ENCODE data around the gene OTULIN.

DNA sequence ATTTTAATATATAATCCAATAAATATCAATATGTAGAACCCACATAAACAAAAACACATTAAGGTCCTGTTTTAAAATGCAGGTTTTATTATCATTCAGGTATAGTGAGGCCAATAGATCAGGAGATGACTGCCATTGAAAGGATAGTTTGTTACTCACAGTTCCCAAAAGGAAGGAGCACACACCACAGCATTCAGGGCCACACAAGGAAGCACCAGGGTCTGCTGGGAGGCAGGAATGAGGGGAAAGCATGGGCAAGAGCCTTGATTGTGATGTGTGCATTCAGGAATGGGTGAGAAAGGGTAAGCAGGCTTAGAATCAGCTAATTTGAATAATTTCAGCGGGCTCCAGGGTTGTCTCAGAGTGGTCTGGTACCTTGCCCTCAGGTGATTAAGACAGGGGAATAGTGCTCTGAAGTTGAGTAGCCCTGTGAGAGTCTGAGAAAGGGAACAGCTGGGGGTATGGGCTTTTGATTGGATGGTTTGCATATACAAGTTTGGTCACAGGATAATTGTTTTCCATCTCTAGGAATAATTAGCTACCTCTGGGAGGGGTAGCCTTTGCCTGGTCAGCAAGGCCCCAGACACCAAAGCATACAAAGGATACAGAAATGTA lies 19.8 kb upstream of the OTULIN start:
- TF ChIP-seq, protein P1, sequence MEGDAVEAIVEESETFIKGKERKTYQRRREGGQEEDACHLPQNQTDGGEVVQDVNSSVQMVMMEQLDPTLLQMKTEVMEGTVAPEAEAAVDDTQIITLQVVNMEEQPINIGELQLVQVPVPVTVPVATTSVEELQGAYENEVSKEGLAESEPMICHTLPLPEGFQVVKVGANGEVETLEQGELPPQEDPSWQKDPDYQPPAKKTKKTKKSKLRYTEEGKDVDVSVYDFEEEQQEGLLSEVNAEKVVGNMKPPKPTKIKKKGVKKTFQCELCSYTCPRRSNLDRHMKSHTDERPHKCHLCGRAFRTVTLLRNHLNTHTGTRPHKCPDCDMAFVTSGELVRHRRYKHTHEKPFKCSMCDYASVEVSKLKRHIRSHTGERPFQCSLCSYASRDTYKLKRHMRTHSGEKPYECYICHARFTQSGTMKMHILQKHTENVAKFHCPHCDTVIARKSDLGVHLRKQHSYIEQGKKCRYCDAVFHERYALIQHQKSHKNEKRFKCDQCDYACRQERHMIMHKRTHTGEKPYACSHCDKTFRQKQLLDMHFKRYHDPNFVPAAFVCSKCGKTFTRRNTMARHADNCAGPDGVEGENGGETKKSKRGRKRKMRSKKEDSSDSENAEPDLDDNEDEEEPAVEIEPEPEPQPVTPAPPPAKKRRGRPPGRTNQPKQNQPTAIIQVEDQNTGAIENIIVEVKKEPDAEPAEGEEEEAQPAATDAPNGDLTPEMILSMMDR (IDR thresholded peaks at IDR 0.05), result no peak
- TF ChIP-seq POLR2A (IDR thresholded peaks at IDR 0.05), result no peak
